Gastrocnemius medialis (tissue), 4 donors: ENCODE results near the gene CACNA2D3. TPM values are rescaled to one million over a fixed set of nuclear protein-coding genes. Genes with fewer than 3 reads are reported as not detected.

Experiments used
- ATAC-seq, 2 donors: fragments of 150-250 bp; one replicate each; pipeline ENCODE4 v1.9.1; 2016
- DNase-seq, 2 donors: peaks; one replicate each; pipeline ENCODE4 v3.0.0-alpha.2; 2019
- H3K27ac ChIP-seq, 4 donors: fragments of 200-600 bp; sonication (generic); 1 replicate in 1 of 4; 2 replicates in 3 of 4; pipeline ENCODE4 v1.5.1; 2016 to 2018; ENCODE audit warnings: mild to moderate bottlenecking in 2 of 4, moderate library complexity in 1 of 4
- H3K27me3 ChIP-seq, 3 donors: fragments of 200-600 bp; sonication (generic) in 2 of 3; 1 replicate in 1 of 3; 2 replicates in 2 of 3; pipeline versions ENCODE4 v1.5.1 to v1.6.0; 2016 to 2019; ENCODE audit warnings: mild to moderate bottlenecking in 1 of 3, moderate library complexity in 1 of 3
- H3K36me3 ChIP-seq, 2 donors: fragments of 200-600 bp; sonication (generic) in 1 of 2; one replicate each; pipeline ENCODE4 v1.5.1; 2017 to 2018
- H3K4me1 ChIP-seq, 2 donors: fragments of 200-600 bp; sonication (generic) in 1 of 2; one replicate each; pipeline ENCODE4 v1.5.1; 2016 to 2017; ENCODE audit warnings: mild to moderate bottlenecking in 2 of 2
- H3K4me3 ChIP-seq, 4 donors: fragments of 200-600 bp; sonication (generic) in 3 of 4; 1 replicate in 1 of 4; 2 replicates in 3 of 4; pipeline ENCODE4 v1.5.1; 2016 to 2019; ENCODE audit warnings: mild to moderate bottlenecking in 2 of 4
- H3K9me3 ChIP-seq, 3 donors: fragments of 200-600 bp; sonication (generic) in 2 of 3; 1 replicate in 1 of 3; 2 replicates in 2 of 3; pipeline ENCODE4 v1.5.1; 2016 to 2019
- CTCF ChIP-seq, 5 experiments: fragments of 450-650 bp in 3 of 5; fragments of 200-600 bp in 2 of 5; sonication (generic) in 2 of 5; IDR thresholded peaks in 4 of 5; conservative IDR thresholded peaks in 1 of 5; 1 replicate in 4 of 5; 2 replicates in 1 of 5; pipeline ENCODE4 v1.5.1; 2016 to 2019; ENCODE audit warnings: antibody characterized with exemption in 5 of 5, mild to moderate bottlenecking in 3 of 5, moderate library complexity in 3 of 5
- POLR2A ChIP-seq, 2 donors: fragments of 450-650 bp; IDR thresholded peaks; one replicate each; pipeline ENCODE4 v1.6.1; 2017; ENCODE audit warnings: antibody characterized with exemption in 2 of 2, mild to moderate bottlenecking in 2 of 2, moderate library complexity in 2 of 2
- in situ Hi-C, 4 donors: fragments of 200-750 bp; cut with MboI; loops; one replicate each; pipeline versions ENCODE4 v1.15.0 to v1.8.0; 2017; ENCODE audit warnings: low sequenced_read_pairs in 4 of 4
- intact Hi-C: fragments of 100-400 bp; cut with DNase I; formaldehyde crosslinking; loops from one replicate; pipeline ENCODE4 v1.15.1; 2023; ENCODE audit warnings: low total_unique reads
- total RNA-seq, 4 donors: library from RNA; depleted of rRNA; stranded (reverse); fragments of >200 nt; gene quantifications; one replicate each; pipeline versions ENCODE4 v1.1.0 to v1.2.3, GENCODE V29; 2016

CACNA2D3 gene
- total RNA-seq, 4 donors from 2014 or later, result 4.7 to 14.4 (median 7.1) TPM

GRCh38 chr3:54427941-54428871 is 305.9 kb downstream of the CACNA2D3 start:
- ATAC-seq (peak; percentile 59 to 75), DNase-seq (peak; percentile 28 to 31)
- Histone ChIP-seq H3K4me3 (no peak overlapping the region), H3K9me3 (no peaks in the 10 kb centered on the region), H3K27ac (no peak overlapping the region), H3K4me1 (peaks cover 5 to 17% of the 10 kb centered on the region in 2 donors), H3K27me3 (no peaks in the 10 kb centered on the region), H3K36me3 (no peaks in the 10 kb centered on the region)
- intact Hi-C loops, result loop anchor here (10.0 kb wide), 1 partner anchor 427 kb away; no protein-coding TSS in a partner anchor
- in situ Hi-C loops, result no loop called here
- TF ChIP-seq CTCF (IDR thresholded peaks at IDR 0.05 in 4 of 5, conservative IDR thresholded peaks at IDR 0.05 in 1 of 5) (peak; percentile 49 to 85 (median 61)), POLR2A (IDR thresholded peaks at IDR 0.05) (no peak)

DNA sequence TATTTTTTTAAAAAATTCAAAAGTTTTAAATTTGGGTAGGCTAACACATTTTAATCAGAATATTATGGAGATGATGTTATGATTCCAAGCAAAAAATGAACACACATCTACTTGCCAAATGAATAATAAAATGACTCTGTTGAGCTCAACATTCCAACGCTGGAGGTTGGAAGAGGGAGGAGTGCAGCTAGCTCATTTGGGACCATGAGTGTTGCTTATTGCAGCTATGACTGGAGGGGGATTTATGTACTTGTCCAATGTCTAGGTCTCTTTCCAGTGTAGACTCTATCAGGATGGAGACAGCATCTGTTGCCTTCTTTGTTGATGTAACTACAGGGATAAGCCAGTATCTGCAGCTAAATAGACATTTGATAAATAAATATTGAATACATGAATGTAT is 310.6 kb downstream of the CACNA2D3 start:
- H3K9me3 ChIP-seq, result no peaks in the 10 kb centered on the region
- H3K4me1 ChIP-seq, result peaks cover 0 to 3% of the 10 kb centered on the region in 2 donors
- in situ Hi-C loops (no loop called here), intact Hi-C loops (no loop called here)
- H3K4me3 ChIP-seq, result no peak overlapping the region
- DNase-seq, result no peak
- no peak overlapping the region for H3K27ac ChIP-seq
- H3K27me3 ChIP-seq, result no peaks in the 10 kb centered on the region
- H3K36me3 ChIP-seq, result no peaks in the 10 kb centered on the region
- ATAC-seq, result no peak
- no peak for TF ChIP-seq POLR2A (IDR thresholded peaks at IDR 0.05)
- no peak for TF ChIP-seq CTCF (IDR thresholded peaks at IDR 0.05 in 4 of 5, conservative IDR thresholded peaks at IDR 0.05 in 1 of 5)

DNA sequence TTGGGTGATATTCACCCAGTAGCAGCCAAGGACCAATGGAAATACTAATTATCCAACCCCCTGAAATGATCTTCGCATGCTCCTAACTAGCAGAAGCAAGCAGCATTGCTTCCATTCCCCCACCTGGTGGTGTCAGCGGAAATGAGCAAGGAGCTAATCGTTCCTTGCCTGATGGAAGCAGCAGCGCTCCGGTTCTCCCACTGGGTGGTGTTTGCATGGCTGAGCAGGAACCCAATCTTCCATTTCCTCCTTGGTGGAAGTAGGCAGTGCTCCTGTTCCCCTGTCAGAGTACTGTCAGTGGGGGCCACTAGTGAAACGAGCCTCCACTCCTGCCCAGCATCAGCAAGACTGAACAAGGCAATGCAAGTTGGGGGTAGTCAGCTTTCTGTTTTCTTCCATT is 311.5 kb downstream of the CACNA2D3 start:
- no peak for TF ChIP-seq POLR2A (IDR thresholded peaks at IDR 0.05)
- TF ChIP-seq CTCF (IDR thresholded peaks at IDR 0.05 in 4 of 5, conservative IDR thresholded peaks at IDR 0.05 in 1 of 5), result no peak
- no peak for ATAC-seq
- intact Hi-C loops, result no loop called here

GRCh38 chr3:54434756-54435155 is 312.4 kb downstream of the CACNA2D3 start:
- no peak overlapping the region for H3K4me3 ChIP-seq
- no peak for ATAC-seq
- H3K36me3 ChIP-seq, result no peaks in the 10 kb centered on the region
- no peak overlapping the region for H3K27ac ChIP-seq
- no peaks in the 10 kb centered on the region for H3K27me3 ChIP-seq
- intact Hi-C loops, result no loop called here
- no peak for DNase-seq
- no peaks in the 10 kb centered on the region for H3K9me3 ChIP-seq
- H3K4me1 ChIP-seq, result no peaks in the 10 kb centered on the region
- no peak for TF ChIP-seq CTCF (IDR thresholded peaks at IDR 0.05 in 4 of 5, conservative IDR thresholded peaks at IDR 0.05 in 1 of 5)
- no peak for TF ChIP-seq POLR2A (IDR thresholded peaks at IDR 0.05)
- in situ Hi-C loops, result no loop called here

More for the DNA sequence above, 311.5 kb downstream of the CACNA2D3 start:
- in situ Hi-C loops, result no loop called here
- H3K27me3 ChIP-seq, result no peaks in the 10 kb centered on the region
- H3K27ac ChIP-seq, result no peak overlapping the region
- H3K36me3 ChIP-seq, result no peaks in the 10 kb centered on the region
- no peak overlapping the region for H3K4me3 ChIP-seq
- no peaks in the 10 kb centered on the region for H3K9me3 ChIP-seq
- H3K4me1 ChIP-seq, result no peaks in the 10 kb centered on the region
- DNase-seq, result no peak
